Stimulated activated naive B cell treated with anti-CD40 and anti-IgM and Interleukin-4, amounts not matched to agents 10 μg/mL and 1 μg/mL and 100 μg/mL, for 72 hours (primary cell): ENCODE results near the gene MST1.
"Not testable (repeated sequence)": the region's sequence is repeated elsewhere in the genome, so short reads cannot be mapped to it uniquely, and the experiment has no call there.

Source experiments
- ATAC-seq, 2 donors: fragments of 150-1000 bp; cut with Tn5 transposase; replicated peaks; 2 replicates each; pipeline ENCODE4 v1.10.0; 2021; ENCODE audit warnings: moderate library complexity in 1 of 2
- DNase-seq: peaks from one replicate; pipeline ENCODE4 v3.0.0; 2021
- H3K27ac Mint-ChIP-seq: one replicate; pipeline ENCODE4 v1.8.0; 2022; ENCODE audit warnings: mild to moderate bottlenecking, mixed read lengths
- H3K27me3 Mint-ChIP-seq, 2 donors: one replicate each; pipeline ENCODE4 v1.8.0; 2022; ENCODE audit warnings: mixed read lengths in 2 of 2
- H3K36me3 Mint-ChIP-seq, 2 donors: one replicate each; pipeline ENCODE4 v1.8.0; 2022; ENCODE audit warnings: mixed read lengths in 2 of 2, mild to moderate bottlenecking in 1 of 2
- H3K4me1 Mint-ChIP-seq, 2 donors: one replicate each; pipeline ENCODE4 v1.8.0; 2022; ENCODE audit warnings: mixed read lengths in 2 of 2, mild to moderate bottlenecking in 1 of 2
- H3K4me3 Mint-ChIP-seq, 2 donors: one replicate each; pipeline ENCODE4 v1.8.0; 2022; ENCODE audit warnings: mild to moderate bottlenecking in 2 of 2, mixed read lengths in 2 of 2, moderate library complexity in 1 of 2
- H3K9me3 Mint-ChIP-seq, 2 donors: one replicate each; pipeline ENCODE4 v1.8.0; 2022; ENCODE audit warnings: mixed read lengths in 2 of 2, mild to moderate bottlenecking in 1 of 2

Gene MST1

DNA sequence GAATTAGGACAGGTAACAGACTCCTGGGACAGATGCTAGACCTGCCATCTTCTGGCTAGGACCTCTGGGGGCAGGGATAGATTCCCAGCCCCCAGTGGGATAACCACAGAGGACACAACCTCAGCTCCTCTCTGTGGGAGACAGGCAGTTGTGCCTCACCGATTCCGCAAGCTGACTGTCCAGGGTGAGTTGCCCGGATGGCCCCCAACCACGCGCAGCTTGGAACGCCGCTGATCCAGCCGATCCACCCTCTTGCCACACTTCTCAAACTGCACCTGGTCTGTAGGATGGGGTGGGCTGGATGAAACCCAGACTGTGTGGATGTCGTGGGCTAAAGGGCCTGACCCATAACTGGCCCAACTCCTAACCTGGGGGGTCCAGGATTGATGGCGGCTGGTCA, 4.2 kb downstream of the MST1 start:
- Mint-ChIP-seq H3K4me3 (peak overlapping the region; percentile 50 to 64), H3K4me1 (peaks cover 24 to 55% of the 10 kb centered on the region in 2 donors), H3K36me3 (peaks cover 34% of the 10 kb centered on the region in 2 donors)
- not testable (repeated sequence) for DNase-seq, H3K9me3 Mint-ChIP-seq, ATAC-seq, H3K27ac Mint-ChIP-seq, H3K27me3 Mint-ChIP-seq

DNA sequence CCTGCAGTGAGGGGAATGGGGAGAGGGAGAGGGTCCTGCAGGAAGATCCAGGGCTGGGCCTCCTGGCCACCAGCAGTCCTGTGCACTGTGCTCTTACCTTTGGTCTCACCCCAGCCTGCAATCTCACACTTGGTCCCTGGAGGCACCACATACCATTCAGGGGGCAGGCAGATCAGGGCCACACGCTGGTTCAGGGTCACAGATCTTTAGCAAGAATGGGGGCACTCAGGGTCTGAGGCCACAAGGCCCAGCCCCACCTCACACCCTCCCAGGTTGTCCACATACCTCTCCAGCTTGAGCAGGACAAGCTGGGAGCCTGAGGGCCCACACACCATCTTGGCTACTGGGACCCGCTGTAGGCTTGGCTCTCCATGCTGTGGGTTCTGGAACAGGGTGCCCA, 4.8 kb downstream of the MST1 start:
- H3K9me3 Mint-ChIP-seq, H3K4me3 Mint-ChIP-seq, H3K27ac Mint-ChIP-seq, ATAC-seq, DNase-seq, H3K27me3 Mint-ChIP-seq: not testable (repeated sequence)
- Mint-ChIP-seq H3K36me3 (peaks cover 39 to 41% of the 10 kb centered on the region in 2 donors), H3K4me1 (peaks cover 24 to 54% of the 10 kb centered on the region in 2 donors)

DNA sequence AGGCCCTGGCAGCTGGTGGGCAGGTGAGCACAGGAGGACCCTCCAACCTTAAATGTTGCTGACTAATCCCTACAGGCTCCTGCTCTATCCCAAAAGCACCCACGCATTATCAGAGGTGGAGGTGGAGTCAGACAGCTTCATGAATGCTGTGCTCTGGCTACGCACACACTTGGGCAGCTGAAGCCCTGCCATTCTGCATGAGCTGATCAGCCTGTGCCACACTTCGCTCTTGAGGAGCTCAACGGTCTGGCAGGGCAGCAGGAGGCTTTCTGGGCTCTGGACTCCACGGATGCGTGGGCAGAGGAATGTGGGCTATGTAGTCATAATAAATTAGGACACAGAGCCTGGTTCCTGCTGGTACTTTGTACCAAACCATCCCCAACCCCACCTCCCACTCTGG, 6.1 kb downstream of the MST1 start:
- H3K4me3 Mint-ChIP-seq: no peak overlapping the region
- H3K36me3 Mint-ChIP-seq: peaks cover 44 to 46% of the 10 kb centered on the region in 2 donors
- H3K27me3 Mint-ChIP-seq: peaks cover 5% of the 10 kb centered on the region in 2 donors
- no peak for ATAC-seq
- no peak for DNase-seq
- no peak overlapping the region for H3K27ac Mint-ChIP-seq
- no peaks in the 10 kb centered on the region for H3K9me3 Mint-ChIP-seq
- H3K4me1 Mint-ChIP-seq: peaks cover 22 to 41% of the 10 kb centered on the region in 2 donors

DNA sequence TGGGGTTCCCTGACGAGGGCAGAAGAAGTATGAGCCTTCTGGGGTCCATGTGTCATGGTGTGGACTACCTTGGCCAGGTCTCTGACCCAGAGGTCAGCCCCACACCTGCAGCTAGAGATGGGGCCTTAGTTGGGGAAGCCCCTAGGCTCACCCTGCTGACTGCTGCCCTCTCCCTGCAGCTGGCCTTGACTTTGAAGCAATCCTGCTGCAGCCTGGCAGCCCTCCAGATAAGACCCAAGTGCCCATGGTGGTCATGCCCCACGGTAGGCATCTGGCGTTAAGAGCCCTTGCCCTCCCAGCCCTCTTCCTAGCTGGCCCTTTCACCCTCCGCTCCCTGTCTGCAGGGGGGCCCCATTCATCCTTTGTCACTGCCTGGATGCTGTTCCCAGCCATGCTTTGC, 7.7 kb downstream of the MST1 start:
- ATAC-seq: peak in 1 of 2 donors; percentile 10
- Mint-ChIP-seq H3K27me3 (peaks cover 5% of the 10 kb centered on the region in 2 donors), H3K9me3 (no peaks in the 10 kb centered on the region), H3K4me1 (peaks cover 24 to 34% of the 10 kb centered on the region in 2 donors), H3K36me3 (peaks cover 54 to 60% of the 10 kb centered on the region in 2 donors), H3K4me3 (no peak overlapping the region), H3K27ac (no peak overlapping the region)
- no peak for DNase-seq

DNA sequence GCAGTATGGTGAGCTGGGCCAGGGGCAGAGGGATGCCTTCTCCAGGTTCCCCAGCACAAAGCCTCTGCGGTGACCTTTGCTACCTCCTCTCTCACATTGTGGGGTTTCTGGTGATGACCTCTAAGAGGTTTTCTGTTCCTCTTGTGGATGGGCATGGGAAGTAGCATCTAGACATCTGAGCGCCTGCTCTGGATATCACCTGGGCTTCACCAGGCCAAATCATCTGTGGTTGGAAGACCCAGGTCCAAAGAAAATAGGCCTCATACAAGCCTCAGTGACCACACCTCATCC, 8.1 kb downstream of the MST1 start:
- Mint-ChIP-seq H3K27ac (no peak overlapping the region), H3K4me1 (peaks cover 25 to 32% of the 10 kb centered on the region in 2 donors), H3K36me3 (peaks cover 55 to 62% of the 10 kb centered on the region in 2 donors), H3K9me3 (no peaks in the 10 kb centered on the region), H3K4me3 (peak overlapping the region in 1 of 2 donors; percentile 39), H3K27me3 (peaks cover 5% of the 10 kb centered on the region in 2 donors)
- peak; percentile 76 to 78 for ATAC-seq
- DNase-seq: no peak

DNA sequence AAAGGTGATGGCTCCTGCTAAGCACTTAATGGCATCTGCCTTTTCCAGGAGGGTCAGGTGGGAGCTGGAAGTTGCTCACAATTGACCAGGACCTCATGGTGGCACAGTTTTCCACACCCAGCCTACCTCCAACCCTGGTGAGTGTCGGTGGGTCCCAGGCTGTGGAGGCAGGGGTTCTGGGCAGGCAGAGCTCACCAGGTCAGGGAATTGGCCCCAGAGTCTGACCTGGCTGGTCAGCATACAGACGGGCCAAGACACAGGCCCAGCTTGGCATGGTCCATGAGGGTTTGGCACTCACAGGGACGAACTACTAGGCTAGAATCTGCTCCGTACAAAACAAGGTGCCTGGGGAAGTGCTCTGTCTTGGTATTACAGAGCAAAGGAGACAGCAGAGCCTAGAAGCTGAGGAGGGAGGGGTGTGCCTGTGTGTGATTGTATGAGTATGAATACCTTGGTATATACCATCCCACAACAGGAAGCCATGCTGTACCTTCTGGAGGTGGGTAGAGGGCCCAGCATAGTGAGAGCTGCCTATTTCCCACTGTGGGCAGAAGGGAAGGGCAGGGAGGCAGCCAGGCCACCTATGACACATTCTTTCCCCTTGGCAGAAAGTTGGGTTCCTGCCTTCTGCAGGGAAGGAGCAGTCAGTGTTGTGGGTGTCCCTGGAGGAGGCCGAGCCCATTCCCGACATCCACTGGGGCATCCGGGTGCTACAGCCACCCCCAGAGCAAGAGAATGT, 8.6 kb downstream of the MST1 start:
- H3K36me3 Mint-ChIP-seq: peaks cover 60 to 67% of the 10 kb centered on the region in 2 donors
- DNase-seq: no peak
- H3K27me3 Mint-ChIP-seq: peaks cover 5% of the 10 kb centered on the region in 2 donors
- ATAC-seq: peak; percentile 76 to 80
- H3K9me3 Mint-ChIP-seq: no peaks in the 10 kb centered on the region
- peak overlapping the region in 1 of 2 donors; percentile 39 for H3K4me3 Mint-ChIP-seq
- peaks cover 28 to 32% of the 10 kb centered on the region in 2 donors for H3K4me1 Mint-ChIP-seq
- H3K27ac Mint-ChIP-seq: peak overlapping the region; percentile 39

DNA sequence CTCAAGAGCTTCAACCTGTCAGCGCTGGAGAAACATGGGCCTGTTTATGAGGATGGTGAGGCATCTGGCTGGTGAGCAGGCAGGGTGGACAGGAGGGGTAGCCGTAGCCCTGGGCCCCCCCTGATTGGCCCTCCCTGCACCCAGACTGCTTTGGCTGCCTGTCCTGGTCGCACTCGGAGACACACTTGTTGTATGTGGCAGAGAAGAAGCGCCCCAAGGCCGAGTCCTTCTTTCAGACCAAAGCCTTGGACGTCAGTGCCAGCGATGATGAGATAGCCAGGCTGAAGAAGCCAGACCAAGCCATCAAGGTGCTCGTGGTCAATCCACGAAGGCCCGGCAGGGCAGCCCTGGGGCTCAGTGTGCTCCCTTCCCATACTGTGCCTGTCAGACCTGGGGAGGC, 13.4 kb downstream of the MST1 start:
- no peak overlapping the region for H3K4me3 Mint-ChIP-seq
- ATAC-seq: no peak
- no peaks in the 10 kb centered on the region for H3K9me3 Mint-ChIP-seq
- H3K27ac Mint-ChIP-seq: no peak overlapping the region
- peaks cover 38 to 40% of the 10 kb centered on the region in 2 donors for H3K4me1 Mint-ChIP-seq
- no peaks in the 10 kb centered on the region for H3K27me3 Mint-ChIP-seq
- peaks cover 37 to 50% of the 10 kb centered on the region in 2 donors for H3K36me3 Mint-ChIP-seq
- no peak for DNase-seq

DNA sequence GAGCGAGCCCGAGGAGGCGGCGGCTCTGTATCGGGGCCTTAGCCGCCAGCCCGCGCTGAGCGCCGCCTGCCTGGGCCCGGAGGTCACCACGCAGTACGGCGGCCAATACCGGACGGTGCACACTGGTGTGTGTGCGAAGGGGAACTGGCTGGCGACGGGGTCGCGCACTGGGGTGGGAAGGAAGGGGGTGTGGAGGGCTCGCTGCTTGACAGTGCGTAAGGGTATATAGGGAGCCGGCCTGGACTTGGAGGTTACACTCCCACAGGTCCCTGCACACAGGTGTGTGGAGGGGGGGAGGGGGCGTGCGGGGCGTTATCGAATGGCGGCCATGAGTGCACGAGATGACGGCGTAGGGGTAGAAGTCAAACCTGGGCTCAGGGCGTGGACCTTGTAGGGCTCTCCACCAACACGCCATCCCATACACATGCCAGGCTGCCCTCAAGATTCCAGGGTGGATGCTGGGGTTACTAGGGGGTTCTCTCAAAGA, 14.7 kb downstream of the MST1 start:
- Mint-ChIP-seq H3K27me3 (no peaks in the 10 kb centered on the region), H3K27ac (peak overlapping the region; percentile 99), H3K4me3 (peak overlapping the region; percentile 95 to 98), H3K4me1 (peaks cover 24 to 30% of the 10 kb centered on the region in 2 donors), H3K36me3 (peaks cover 25 to 36% of the 10 kb centered on the region in 2 donors), H3K9me3 (no peaks in the 10 kb centered on the region)
- DNase-seq (no peak), ATAC-seq (peak; percentile 30 to 32)

DNA sequence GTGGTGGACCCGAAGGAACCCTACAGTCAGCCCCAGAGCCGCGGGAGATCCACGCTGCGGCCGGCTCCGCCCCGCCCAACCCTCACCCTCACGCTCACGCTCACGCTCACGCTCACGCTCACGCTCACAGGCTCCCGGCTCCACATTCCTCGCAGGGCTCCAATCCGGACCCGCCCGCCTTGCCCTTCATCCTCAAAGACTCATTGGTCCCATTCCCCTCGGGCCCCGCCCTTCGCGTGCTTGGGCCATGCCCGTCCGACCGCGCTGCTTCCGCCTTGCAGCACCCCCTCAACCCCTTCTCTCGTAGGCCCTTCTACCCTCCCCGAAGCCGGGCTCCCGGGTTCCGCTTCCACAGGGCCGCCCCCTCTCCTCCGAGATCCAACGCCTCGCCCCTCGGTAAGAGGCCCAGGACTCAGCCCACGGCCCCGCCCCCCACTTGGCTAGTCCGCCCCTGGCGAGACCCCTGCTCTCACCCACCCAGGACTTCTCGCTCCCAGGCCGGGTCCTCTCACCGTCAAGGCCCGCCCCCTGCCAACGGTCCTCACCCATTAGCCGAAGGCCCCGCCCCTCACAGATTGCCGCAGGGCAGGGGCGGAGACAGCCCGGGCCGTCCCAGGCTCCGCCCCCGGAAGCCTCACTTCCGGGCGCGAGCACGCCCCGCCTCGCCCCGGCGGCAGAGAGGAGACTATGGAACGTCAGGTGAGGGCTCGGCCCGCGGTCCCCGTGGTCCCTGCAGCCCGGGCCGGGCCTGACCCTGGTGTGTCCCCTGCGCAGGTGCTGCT, 15.4 kb downstream of the MST1 start, which contains the start of gene APEH:
APEH (plus strand) TSS at position 637 of the 782 bp plus-strand sequence; CDS start at position 688, 51 bp downstream.
- peak; percentile 98 for DNase-seq
- Mint-ChIP-seq H3K27me3 (no peaks in the 10 kb centered on the region), H3K36me3 (peaks cover 25 to 35% of the 10 kb centered on the region in 2 donors), H3K4me1 (peaks cover 24 to 30% of the 10 kb centered on the region in 2 donors), H3K9me3 (no peaks in the 10 kb centered on the region), H3K4me3 (peak within 1 kb of the TSS; percentile 95 to 98), H3K27ac (peak within 1 kb of the TSS; percentile 99)
- ATAC-seq: peak; percentile 88 to 89

DNA sequence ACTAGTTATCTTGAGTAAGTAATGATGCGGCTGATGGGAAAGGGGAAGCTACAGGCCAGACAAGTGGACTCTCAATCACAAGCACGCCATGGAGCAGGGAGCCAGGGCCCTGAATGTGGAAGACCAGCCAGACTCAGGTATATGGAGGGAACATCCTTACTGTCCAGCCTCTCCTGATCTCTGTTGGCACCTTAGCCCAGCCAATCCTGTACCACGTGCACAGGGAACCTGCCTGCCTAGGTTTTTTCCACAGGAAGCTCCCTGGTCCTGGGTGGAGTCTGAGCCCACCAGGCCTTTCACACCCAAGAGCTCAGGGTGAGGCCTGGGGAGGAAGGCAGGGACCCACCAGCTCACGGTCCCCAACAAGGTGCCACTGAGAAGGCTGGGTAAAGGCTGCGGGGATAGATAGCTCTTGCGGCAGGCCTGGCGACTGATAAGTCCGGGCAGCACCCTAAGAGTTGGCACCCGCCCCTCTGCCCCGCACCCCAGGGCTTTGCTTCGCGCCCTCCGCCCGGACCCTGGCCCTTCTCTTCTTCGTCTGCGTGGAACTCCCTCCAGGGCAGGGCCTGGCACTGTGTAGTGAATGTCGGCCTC, 16.1 kb downstream of the MST1 start:
- peaks cover 0 to 3% of the 10 kb centered on the region in 2 donors for H3K27me3 Mint-ChIP-seq
- DNase-seq: peak; percentile 31

DNA sequence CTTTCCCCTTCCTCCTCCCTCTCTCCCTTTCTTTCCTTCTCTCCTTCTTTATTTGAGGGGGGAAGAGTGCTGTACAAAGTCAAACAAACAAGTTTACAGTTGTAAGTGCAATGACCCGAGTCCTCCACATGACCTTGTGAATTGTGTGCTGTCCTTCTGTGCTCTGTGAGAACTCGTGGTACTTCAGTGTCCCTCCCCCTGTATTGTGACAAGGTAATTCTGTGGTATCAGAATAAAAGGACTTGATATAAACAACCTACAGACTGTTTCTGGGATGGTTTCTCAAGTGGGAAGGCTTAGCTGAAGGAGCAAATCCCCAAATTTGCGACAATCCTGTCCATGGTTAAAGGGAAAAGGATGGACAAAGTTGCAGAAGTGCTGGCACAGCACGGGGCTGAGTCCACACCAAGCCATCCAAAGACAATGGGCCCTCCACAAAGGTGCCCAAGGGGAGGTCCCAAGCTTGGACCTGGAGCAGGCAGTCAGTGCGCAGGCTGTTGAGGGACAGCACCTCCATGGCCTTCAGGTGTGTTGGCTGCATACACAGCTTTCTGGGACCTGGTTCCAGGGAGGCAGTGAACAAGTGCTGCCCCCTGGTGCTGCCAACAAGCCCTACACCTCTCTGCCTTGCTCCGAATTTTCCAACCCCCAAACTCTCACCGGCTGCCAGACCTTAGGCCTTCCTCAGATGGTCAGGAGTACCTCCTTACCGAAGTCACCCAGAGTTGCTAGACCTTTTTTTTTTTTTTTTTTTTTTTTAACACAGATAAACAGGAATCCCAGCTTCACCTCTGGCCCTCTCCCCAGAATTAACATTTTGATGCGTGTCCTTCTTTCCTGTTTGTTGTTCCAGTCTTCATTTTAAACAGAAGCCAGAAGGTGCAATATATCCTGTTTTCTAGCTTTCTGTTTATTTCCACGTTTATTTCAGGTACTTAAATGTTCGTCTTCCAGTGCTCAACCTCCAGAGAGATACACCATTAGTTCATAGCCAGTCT, 17.7 kb downstream of the MST1 start:
- peaks cover 10 to 16% of the 10 kb centered on the region in 2 donors for H3K36me3 Mint-ChIP-seq
- ATAC-seq: peak in 1 of 2 donors; percentile 6
- H3K4me3 Mint-ChIP-seq: peak overlapping the region in 1 of 2 donors; percentile 22
- H3K27me3 Mint-ChIP-seq: peaks cover 6 to 7% of the 10 kb centered on the region in 2 donors
- H3K4me1 Mint-ChIP-seq: peaks cover 23 to 24% of the 10 kb centered on the region in 2 donors
- peak overlapping the region; percentile 3 for H3K27ac Mint-ChIP-seq
- H3K9me3 Mint-ChIP-seq: no peaks in the 10 kb centered on the region
- DNase-seq: peak; percentile 55

More for the DNA sequence above, 16.1 kb downstream of the MST1 start:
- H3K4me3 Mint-ChIP-seq: peak overlapping the region; percentile 95 to 98
- H3K36me3 Mint-ChIP-seq: peaks cover 20 to 31% of the 10 kb centered on the region in 2 donors
- ATAC-seq: peak; percentile 3 to 4
- no peaks in the 10 kb centered on the region for H3K9me3 Mint-ChIP-seq
- peak overlapping the region; percentile 99 for H3K27ac Mint-ChIP-seq
- peaks cover 24 to 29% of the 10 kb centered on the region in 2 donors for H3K4me1 Mint-ChIP-seq

DNA sequence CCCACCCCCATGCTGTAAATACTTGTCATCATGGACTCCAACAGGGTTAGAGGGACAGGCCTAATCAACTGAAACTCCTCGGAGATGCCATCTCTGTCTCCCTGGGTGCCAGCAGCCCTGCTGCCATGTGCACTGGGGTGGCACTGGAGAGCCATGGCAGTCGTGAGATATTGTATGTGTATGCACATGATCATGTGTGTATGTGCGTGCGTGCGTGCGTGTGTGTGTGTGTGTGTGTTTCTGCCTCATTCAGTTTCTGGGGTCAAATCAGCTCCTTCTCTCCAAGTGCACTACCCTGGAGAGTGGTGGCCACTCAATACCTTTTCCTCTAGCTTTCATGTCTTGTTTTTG, 18.4 kb downstream of the MST1 start:
- ATAC-seq: no peak
- no peaks in the 10 kb centered on the region for H3K9me3 Mint-ChIP-seq
- no peak overlapping the region for H3K4me3 Mint-ChIP-seq
- peaks cover 7 to 10% of the 10 kb centered on the region in 2 donors for H3K27me3 Mint-ChIP-seq
- no peak for DNase-seq
- peaks cover 20 to 21% of the 10 kb centered on the region in 2 donors for H3K4me1 Mint-ChIP-seq
- peaks cover 6 to 12% of the 10 kb centered on the region in 2 donors for H3K36me3 Mint-ChIP-seq
- no peak overlapping the region for H3K27ac Mint-ChIP-seq

DNA sequence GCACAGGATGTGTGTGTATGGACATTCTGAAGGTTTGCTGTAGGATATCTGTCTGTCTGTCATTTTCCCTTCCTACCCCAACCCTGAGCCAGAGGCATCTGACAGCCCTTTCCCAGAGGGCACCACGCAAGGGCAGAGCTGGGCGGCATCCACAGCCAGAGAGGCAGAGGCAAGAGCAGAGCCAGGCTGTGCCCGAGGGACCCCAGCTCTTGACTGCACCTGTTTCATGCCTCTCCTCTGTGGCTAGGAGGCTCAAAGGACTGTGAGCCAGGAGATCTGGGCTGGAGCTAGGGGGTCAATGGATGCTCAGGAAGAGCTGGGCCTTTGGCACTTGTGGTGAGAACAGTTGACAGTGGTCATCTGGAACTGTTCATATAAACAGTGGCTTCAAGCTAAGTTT, 19.9 kb downstream of the MST1 start:
- Mint-ChIP-seq H3K4me1 (peaks cover 7 to 11% of the 10 kb centered on the region in 2 donors), H3K9me3 (no peaks in the 10 kb centered on the region), H3K4me3 (no peak overlapping the region), H3K27me3 (peaks cover 10 to 13% of the 10 kb centered on the region in 2 donors), H3K27ac (no peak overlapping the region), H3K36me3 (peaks cover 0 to 6% of the 10 kb centered on the region in 2 donors)
- DNase-seq (no peak), ATAC-seq (no peak)
